IMR-90 (cell line): ENCODE results near the gene MYCBP. TPM values are rescaled to one million over a fixed set of nuclear protein-coding genes. Genes with fewer than 3 reads are reported as not detected.

Source experiments
- ATAC-seq: fragments of 200-7000 bp; cut with Tn5 transposase; 2 replicates; pipeline ENCODE4 v1.9.1; 2020; ENCODE audit warnings: low read depth, mild to moderate bottlenecking, moderate library complexity
- BruUV-seq: library from RNA; stranded (reverse); fragments of 400-500 nt; replicated peaks from 2 replicates; lab custom pipeline; 2021; lab: Mats Ljungman, UMichigan
- CTCF ChIA-PET: fragments of 300-600 bp; formaldehyde crosslinking; extraction: SDS; loops from one replicate; lab custom pipeline; 2021; ENCODE audit warnings: antibody characterized with exemption; lab: Yijun Ruan, JAX
- POLR2A ChIA-PET: fragments of 300-600 bp; sonication (Branson Sonifier 250); formaldehyde crosslinking; loops from one replicate; lab custom pipeline; 2022; ENCODE audit warnings: antibody characterized with exemption; ENCODE audit not compliant: unreplicated experiment; lab: Charles Lee
- DNase-seq: peaks from one replicate; pipeline ENCODE4 v3.0.0; 2013
- H2AFZ ChIP-seq: replicated peaks from 2 replicates; pipeline ENCODE3; 2013; ENCODE audit warnings: low read length, mild to moderate bottlenecking; ENCODE audit not compliant: poor library complexity
- H2AK5ac ChIP-seq: 2 replicates; pipeline ENCODE4 v1.6.1; 2013; ENCODE audit warnings: low read depth, low read length, inconsistent platforms
- H2AK9ac ChIP-seq: replicated peaks from 2 replicates; pipeline ENCODE3; 2013; ENCODE audit warnings: mild to moderate bottlenecking, low read depth, low read length, moderate library complexity; ENCODE audit not compliant: poor library complexity
- H2BK120ac ChIP-seq: 2 replicates; pipeline ENCODE4 v1.6.1; 2013; ENCODE audit warnings: low read depth, low read length, inconsistent platforms
- H2BK15ac ChIP-seq: 3 replicates; pipeline ENCODE4 v1.6.1; 2013; ENCODE audit warnings: low read depth, low read length, inconsistent platforms
- H2BK20ac ChIP-seq: 2 replicates; pipeline ENCODE4 v1.6.1; 2013; ENCODE audit warnings: low read depth, mild to moderate bottlenecking, inconsistent platforms, low read length, moderate library complexity
- H2BK5ac ChIP-seq: 2 replicates; pipeline ENCODE4 v1.6.1; 2013; ENCODE audit warnings: mild to moderate bottlenecking, low read depth, low read length, inconsistent platforms; ENCODE audit not compliant: poor library complexity, severe bottlenecking
- H3K14ac ChIP-seq: replicated peaks from 2 replicates; pipeline ENCODE4 v1.6.1; 2013; ENCODE audit warnings: low read depth, low read length, inconsistent platforms
- H3K18ac ChIP-seq: 2 replicates; pipeline ENCODE4 v1.6.1; 2013; ENCODE audit warnings: low read depth, low read length, control low read depth
- H3K23ac ChIP-seq: 2 replicates; pipeline ENCODE4 v1.6.1; 2013; ENCODE audit warnings: low read depth, low read length, inconsistent platforms
- H3K27ac ChIP-seq: 2 replicates; pipeline ENCODE4 v1.5.1; 2013; ENCODE audit warnings: mild to moderate bottlenecking, control low read depth, low read length; ENCODE audit not compliant: insufficient read depth
- H3K27me3 ChIP-seq: 2 replicates; pipeline ENCODE4 v1.6.1; 2013; ENCODE audit warnings: low read length; ENCODE audit not compliant: control insufficient read depth, insufficient read depth
- H3K36me3 ChIP-seq: 2 replicates; pipeline ENCODE4 v1.6.1; 2013; ENCODE audit warnings: low read length, mixed read lengths; ENCODE audit not compliant: control insufficient read depth, insufficient read depth
- H3K4ac ChIP-seq: 2 replicates; pipeline ENCODE4 v1.6.1; 2013; ENCODE audit warnings: low read depth, low read length, inconsistent platforms
- H3K4me1 ChIP-seq: 2 replicates; pipeline ENCODE4 v1.6.1; 2013; ENCODE audit warnings: low read length, mixed read lengths; ENCODE audit not compliant: control insufficient read depth, insufficient read depth
- H3K4me2 ChIP-seq: 2 replicates; pipeline ENCODE4 v1.6.1; 2013; ENCODE audit warnings: low read depth, mild to moderate bottlenecking, control low read depth, low read length, moderate library complexity
- H3K4me3 ChIP-seq: 2 replicates; pipeline ENCODE4 v1.5.1; 2013; ENCODE audit warnings: low read depth, mild to moderate bottlenecking, control low read depth, low read length, moderate library complexity; ENCODE audit not compliant: insufficient read depth
- H3K56ac ChIP-seq: 2 replicates; pipeline ENCODE4 v1.6.1; 2013; ENCODE audit warnings: low read length, inconsistent platforms; ENCODE audit not compliant: insufficient read depth; ENCODE audit errors: extremely low read depth
- H3K79me1 ChIP-seq, 2 experiments: 2 replicates each; pipeline ENCODE4 v1.6.1; 2013; ENCODE audit warnings: low read length in 2 of 2, inconsistent platforms in 1 of 2, low read depth in 1 of 2
- H3K9ac ChIP-seq: 2 replicates; pipeline ENCODE4 v1.6.1; 2013; ENCODE audit warnings: low read depth, low read length, control low read depth
- H3K9me1 ChIP-seq: 2 replicates; pipeline ENCODE4 v1.6.1; 2013; ENCODE audit warnings: low read length, inconsistent platforms; ENCODE audit not compliant: insufficient read depth
- H3K9me3 ChIP-seq: 2 replicates; pipeline ENCODE4 v1.6.1; 2013; ENCODE audit warnings: low read length; ENCODE audit not compliant: control insufficient read depth, insufficient read depth
- H4K20me1 ChIP-seq: 2 replicates; pipeline ENCODE4 v1.6.1; 2013; ENCODE audit warnings: low read length, inconsistent platforms; ENCODE audit not compliant: insufficient read depth
- H4K5ac ChIP-seq: 2 replicates; pipeline ENCODE4 v1.6.1; 2013; ENCODE audit warnings: mild to moderate bottlenecking, low read depth, low read length, control low read depth
- H4K8ac ChIP-seq, 2 experiments: 2 replicates each; pipeline ENCODE4 v1.6.1; 2013; ENCODE audit warnings: low read depth in 2 of 2, low read length in 2 of 2, control low read depth in 1 of 2, inconsistent platforms in 1 of 2
- H4K91ac ChIP-seq: 2 replicates; pipeline ENCODE4 v1.6.1; 2013; ENCODE audit warnings: low read depth, low read length, inconsistent platforms; ENCODE audit not compliant: insufficient read depth
- BHLHE40 ChIP-seq: fragments of 150-350 bp; IDR thresholded peaks from 2 replicates; pipeline ENCODE4 v1.6.1; 2016; ENCODE audit warnings: mild to moderate bottlenecking, low read depth, low read length
- CEBPB ChIP-seq: IDR thresholded peaks from 2 replicates; pipeline ENCODE4 v1.6.1; 2012; ENCODE audit warnings: low read depth, low read length, improper control_type of control experiment
- NFE2L2 ChIP-seq: fragments of 150-350 bp; IDR thresholded peaks from 2 replicates; pipeline ENCODE4 v1.6.1; 2016; ENCODE audit warnings: low read depth, mild to moderate bottlenecking, low read length
- RAD21 ChIP-seq: IDR thresholded peaks from 2 replicates; pipeline ENCODE4 v1.6.1; 2012; ENCODE audit warnings: low read length, improper control_type of control experiment
- RFX5 ChIP-seq: IDR thresholded peaks from 2 replicates; pipeline ENCODE4 v1.8.0; 2012; ENCODE audit warnings: low read depth, mild to moderate bottlenecking, low read length, moderate library complexity
- WGBS, 2 experiments: methylation state at CpG; one replicate each; pipeline versions ENCODE4 v1.1.5 to v1.1.7; 2013; ENCODE audit warnings: missing lambda C conversion rate in 2 of 2; ENCODE audit not compliant: insufficient read length in 1 of 2; ENCODE audit errors: extremely low coverage in 2 of 2; 5-methylcytosine and 5-hydroxymethylcytosine counted together
- dilution Hi-C: fragments of 300-500 bp; cut with HindIII; formaldehyde crosslinking; loops from one replicate; pipeline ENCODE4 v1.14.3; 2018; ENCODE audit warnings: low sequenced_read_pairs; ENCODE audit not compliant: unreplicated experiment
- in situ Hi-C: fragments of 300-500 bp; cut with MboI; formaldehyde crosslinking; loops from 3 replicates; pipeline ENCODE4 v1.14.3; 2019; ENCODE audit warnings: low sequenced_read_pairs, inconsistent platforms, mixed read lengths
- intact Hi-C: fragments of 100-400 bp; cut with micrococcal nuclease; formaldehyde crosslinking; loops from 2 replicates; pipeline ENCODE4 v1.10.0; 2022
- polyA plus RNA-seq, 3 experiments: library from polyadenylated mRNA; depleted of rRNA; stranded (reverse); fragments of >200 nt; gene quantifications; 2 replicates each; pipeline ENCODE4 v1.2.3, GENCODE V29; 2012; ENCODE audit warnings: low replicate concordance in 1 of 3
- total RNA-seq: library from RNA; depleted of rRNA; stranded (reverse); fragments of >200 nt; gene quantifications from 2 replicates; pipeline ENCODE4 v1.2.3, GENCODE V29; 2012
- TF ChIP-seq, protein P1 (sequence below): conservative IDR thresholded peaks from 2 replicates; pipeline ENCODE4 v1.5.1; 2012; ENCODE audit warnings: mild to moderate bottlenecking, low read depth, low read length, improper control_type of control experiment

The MYCBP gene
- total and polyA plus RNA-seq, 2 of the 4 experiments (the other 2 are of a cell fraction): 9.9 to 11.9 TPM

DNA sequence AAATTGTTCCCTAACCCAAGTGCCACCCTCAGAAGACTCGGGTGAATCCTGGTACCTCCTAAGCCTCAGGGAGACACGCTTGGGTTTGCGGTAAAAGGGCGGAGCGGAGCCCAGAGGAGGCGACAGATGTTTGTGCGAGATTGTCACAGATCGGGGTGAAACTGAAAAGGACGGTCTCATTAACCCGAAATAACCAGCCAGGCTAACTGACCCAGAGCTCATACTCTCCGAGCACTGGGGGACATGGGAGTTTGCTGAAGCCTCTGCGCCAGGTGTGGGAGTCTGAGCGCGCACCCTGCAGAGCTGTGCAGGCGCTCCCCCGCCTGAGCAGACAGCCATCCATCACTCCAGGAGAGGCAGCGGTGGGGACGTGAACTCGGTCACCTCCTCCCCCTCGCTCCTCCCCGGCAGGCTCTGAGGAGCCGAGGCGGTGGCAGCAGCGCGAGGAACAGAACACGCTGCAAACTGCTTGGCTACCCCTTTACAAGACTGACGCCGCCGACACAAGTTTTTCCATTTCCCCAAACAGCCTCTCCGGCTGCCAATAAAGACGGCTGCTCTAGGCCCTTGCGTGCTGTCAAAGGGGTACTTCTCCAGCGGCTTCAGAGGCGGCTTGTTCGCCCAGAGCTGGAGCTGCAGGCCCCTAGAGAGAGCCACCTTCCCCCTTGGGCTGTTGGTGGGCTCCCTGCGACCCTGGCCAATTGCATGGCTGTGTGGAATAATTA is 57.1 kb downstream of the MYCBP start (continued):
- TF ChIP-seq RFX5: no peak

DNA sequence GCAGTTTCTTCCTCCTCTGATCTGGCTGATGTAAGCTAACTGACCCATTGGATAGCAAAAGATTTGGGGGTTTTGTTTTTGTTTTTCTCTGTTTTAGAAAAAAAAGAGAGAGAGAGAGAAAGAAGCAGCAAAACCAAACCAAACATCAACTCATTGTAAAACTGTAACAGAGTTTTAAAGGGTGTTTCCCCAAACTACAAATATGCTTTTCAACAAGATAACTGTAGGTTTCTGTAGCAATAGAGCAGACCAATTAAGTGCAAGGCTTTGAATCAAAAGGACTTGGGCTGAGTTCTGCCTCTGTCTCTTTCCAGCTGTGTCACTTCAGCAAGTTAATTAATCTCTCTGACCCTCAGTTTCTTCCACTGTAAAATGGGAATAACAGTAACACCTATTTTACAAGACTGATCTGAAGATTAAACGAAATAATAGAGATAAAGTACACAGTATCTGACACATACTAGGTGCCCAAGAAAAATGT is 58.1 kb downstream of the MYCBP start:
- Histone ChIP-seq H4K8ac (no peak overlapping the region), H3K9me3 (peaks cover 9% of the 10 kb centered on the region; the same call in 1 of the 2 replicates), H4K20me1 (no peaks in the 10 kb centered on the region), H3K56ac (no peak overlapping the region), H2BK15ac (no peak overlapping the region), H2AFZ (no peak overlapping the region), H4K5ac (no peak overlapping the region), H3K4me1 (no peaks in the 10 kb centered on the region; the same call in 1 of the 2 replicates), H2BK20ac (no peak overlapping the region), H3K4me3 (no peak overlapping the region), H3K27me3 (peaks cover 71% of the 10 kb centered on the region), H3K23ac (no peak overlapping the region), H3K14ac (no peak overlapping the region), H3K36me3 (no peaks in the 10 kb centered on the region), H3K18ac (no peak overlapping the region), H3K4ac (no peak overlapping the region), H2AK5ac (no peak overlapping the region), H2AK9ac (no peak overlapping the region), H2BK120ac (no peak overlapping the region), H3K79me1 (no peaks in the 10 kb centered on the region), H3K9me1 (no peaks in the 10 kb centered on the region), H3K4me2 (no peak overlapping the region), H3K27ac (no peak overlapping the region), H4K91ac (no peak overlapping the region), H2BK5ac (no peak overlapping the region), H3K9ac (no peak overlapping the region)
- POLR2A ChIA-PET: no interaction called here
- BruUV-seq: no TSS peak
- ATAC-seq (no peak), DNase-seq (no peak)
- intact Hi-C loops (no loop called here), dilution Hi-C loops (no loop called here), in situ Hi-C loops (loop anchor here (25.0 kb wide), 1 partner anchor 1203 kb away; no protein-coding TSS in a partner anchor)
- CTCF ChIA-PET: no interaction called here
- WGBS, 2 experiments: no CpG with 5 or more reads among the region's 1 CpG
- TF ChIP-seq RAD21: no peak
- TF ChIP-seq CEBPB: no peak
- TF ChIP-seq, protein P1, sequence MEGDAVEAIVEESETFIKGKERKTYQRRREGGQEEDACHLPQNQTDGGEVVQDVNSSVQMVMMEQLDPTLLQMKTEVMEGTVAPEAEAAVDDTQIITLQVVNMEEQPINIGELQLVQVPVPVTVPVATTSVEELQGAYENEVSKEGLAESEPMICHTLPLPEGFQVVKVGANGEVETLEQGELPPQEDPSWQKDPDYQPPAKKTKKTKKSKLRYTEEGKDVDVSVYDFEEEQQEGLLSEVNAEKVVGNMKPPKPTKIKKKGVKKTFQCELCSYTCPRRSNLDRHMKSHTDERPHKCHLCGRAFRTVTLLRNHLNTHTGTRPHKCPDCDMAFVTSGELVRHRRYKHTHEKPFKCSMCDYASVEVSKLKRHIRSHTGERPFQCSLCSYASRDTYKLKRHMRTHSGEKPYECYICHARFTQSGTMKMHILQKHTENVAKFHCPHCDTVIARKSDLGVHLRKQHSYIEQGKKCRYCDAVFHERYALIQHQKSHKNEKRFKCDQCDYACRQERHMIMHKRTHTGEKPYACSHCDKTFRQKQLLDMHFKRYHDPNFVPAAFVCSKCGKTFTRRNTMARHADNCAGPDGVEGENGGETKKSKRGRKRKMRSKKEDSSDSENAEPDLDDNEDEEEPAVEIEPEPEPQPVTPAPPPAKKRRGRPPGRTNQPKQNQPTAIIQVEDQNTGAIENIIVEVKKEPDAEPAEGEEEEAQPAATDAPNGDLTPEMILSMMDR: no peak
- no peak for TF ChIP-seq NFE2L2
- TF ChIP-seq BHLHE40: no peak
